ENCODE data around the gene BACH2.

- TF ChIP-seq POLR2AphosphoS5 (IDR thresholded peaks at IDR 0.05), result no peak
- no peak for TF ChIP-seq CTCF (IDR thresholded peaks at IDR 0.05)
- no peak for TF ChIP-seq POLR2A (IDR thresholded peaks at IDR 0.05)
- no peak for TF ChIP-seq EP300 (IDR thresholded peaks at IDR 0.05)
These were observed 5.7 kb upstream of the BACH2 start for GRCh38 chr6:90302320-90302719.

Data from stomach (tissue), 4 donors.